Activated CD4-positive, CD25-positive, alpha-beta regulatory T cell treated with anti-CD3 and anti-CD28 coated beads, Interleukin-2, amount 50 U/mL, for 72 hours (primary cell): Measurements from ENCODE around the gene RPS6KA4.
"Not testable (repeated sequence)": the region's sequence is repeated elsewhere in the genome, so short reads cannot be mapped to it uniquely, and the experiment has no call there.

ENCODE experiments used
- DNase-seq: peaks from one replicate; pipeline ENCODE4 v3.0.0; 2021

RPS6KA4 gene

GRCh38 chr11:64391839-64392238, 32.9 kb downstream of the RPS6KA4 start:
- no peak for DNase-seq

GRCh38 chr11:64395545-64396078, 36.6 kb downstream of the RPS6KA4 start:
- no peak for DNase-seq

- no peak for DNase-seq
Measured at GRCh38 chr11:64396079-64396591, 37.2 kb downstream of the RPS6KA4 start.

- no peak for DNase-seq
Measured at GRCh38 chr11:64400102-64400501, 41.1 kb downstream of the RPS6KA4 start.

- DNase-seq, result no peak
Measured at GRCh38 chr11:64400667-64401066, 41.7 kb downstream of the RPS6KA4 start.

GRCh38 chr11:64401775-64402174, 42.8 kb downstream of the RPS6KA4 start:
- no peak for DNase-seq

- DNase-seq, result no peak
Measured at GRCh38 chr11:64403106-64403505, 44.1 kb downstream of the RPS6KA4 start.

- no peak for DNase-seq
Measured at GRCh38 chr11:64406221-64406946, 47.4 kb downstream of the RPS6KA4 start.

GRCh38 chr11:64407221-64407620, 48.3 kb downstream of the RPS6KA4 start:
- DNase-seq, result no peak

GRCh38 chr11:64407630-64408029, 48.7 kb downstream of the RPS6KA4 start:
- no peak for DNase-seq

GRCh38 chr11:64409278-64409677, 50.3 kb downstream of the RPS6KA4 start:
- no peak for DNase-seq

- DNase-seq, result no peak
Measured at GRCh38 chr11:64409707-64410403, 50.9 kb downstream of the RPS6KA4 start.

GRCh38 chr11:64410404-64410734, 51.4 kb downstream of the RPS6KA4 start:
- DNase-seq, result no peak

- no peak for DNase-seq
Measured at GRCh38 chr11:64413417-64413816, 54.5 kb downstream of the RPS6KA4 start.

GRCh38 chr11:64415286-64415685, 56.3 kb downstream of the RPS6KA4 start:
- DNase-seq, result no peak

GRCh38 chr11:64415996-64416728, 57.2 kb downstream of the RPS6KA4 start:
- DNase-seq, result no peak

- DNase-seq, result not testable (repeated sequence)
Measured at GRCh38 chr11:64418233-64418632, 59.3 kb downstream of the RPS6KA4 start.

GRCh38 chr11:64419257-64419790, 60.4 kb downstream of the RPS6KA4 start:
- no peak for DNase-seq

GRCh38 chr11:64419818-64420485, 61.0 kb downstream of the RPS6KA4 start:
- DNase-seq, result no peak
